ENCODE results near the gene ROBO2. TPM values are rescaled to one million over a fixed set of nuclear protein-coding genes. Genes with fewer than 3 reads are reported as not detected.

Gene ROBO2
- polyA plus RNA-seq, 2 of the 4 experiments (the other 2 are of a cell fraction) = 0.04 TPM; not detected in 1

- Histone ChIP-seq H3K4me1 (no peaks in the 10 kb centered on the region), H3K4me3 (no peak overlapping the region), H3K27ac (no peak overlapping the region), H3K9me3 (no peaks in the 10 kb centered on the region), H3K4me2 (no peak overlapping the region)
- WGBS (ENCODE audit: missing lambda C conversion rate) = 16% methylated on average over 5 of the region's 5 CpGs
- DNase-seq (ENCODE audit: low read depth in 1 of 2, low spot score in 1 of 2) (no peak), FAIRE-seq (no peak), ATAC-seq (no peak)
- ChIA-PET POLR2A (no interaction called here), CTCF (no interaction called here)
- TF ChIP-seq POLR2A (IDR thresholded peaks at IDR 0.05; ENCODE audit: low read length) (no peak), REST (IDR thresholded peaks at IDR 0.05) (no peak), SMC3 (IDR thresholded peaks at IDR 0.05) (no peak), ELK1 (IDR thresholded peaks at IDR 0.05; ENCODE audit: low read depth, low read length) (no peak), HOXB5 (CRISPR knock-in tag; IDR thresholded peaks at IDR 0.05) (no peak), FOSB (CRISPR knock-in tag; IDR thresholded peaks at IDR 0.05) (no peak), ZSCAN20 (CRISPR knock-in tag; IDR thresholded peaks at IDR 0.05) (no peak)
Observed at GRCh38 chr3:77392181-77392580, 352.3 kb downstream of the ROBO2 start.

DNA sequence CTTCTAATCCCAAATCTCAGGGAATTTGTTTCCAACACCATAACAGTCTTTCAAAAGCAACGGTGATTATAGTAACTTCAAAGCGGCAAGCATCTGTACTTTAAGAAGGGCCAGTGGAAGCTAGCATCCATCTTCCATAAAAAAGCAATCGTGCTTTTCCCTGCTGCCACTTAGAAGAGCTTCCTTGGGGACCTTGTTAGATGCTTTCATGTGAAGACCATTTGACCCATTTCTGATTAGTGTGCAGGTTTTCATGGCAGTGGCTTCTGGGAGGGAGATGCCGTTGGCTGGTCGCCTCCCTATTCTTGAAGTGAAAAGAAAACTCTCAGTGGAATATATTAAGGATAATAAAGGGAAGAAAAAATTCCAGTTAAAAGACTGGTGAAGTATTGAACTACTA is 354.1 kb downstream of the ROBO2 start:
- ChIA-PET CTCF (no interaction called here), POLR2A (no interaction called here)
- ATAC-seq (no peak), FAIRE-seq (no peak), DNase-seq (ENCODE audit: low read depth in 1 of 2, low spot score in 1 of 2) (no peak)
- H3K9me3 ChIP-seq = no peaks in the 10 kb centered on the region
- TF ChIP-seq KDM5A (IDR thresholded peaks at IDR 0.05) = no peak
- TF ChIP-seq FOSB (CRISPR knock-in tag; IDR thresholded peaks at IDR 0.05) = no peak
- TF ChIP-seq HOXA7 (CRISPR knock-in tag; IDR thresholded peaks at IDR 0.05) = no peak
- TF ChIP-seq NFE2L2 (conservative IDR thresholded peaks at IDR 0.05; ENCODE audit: low read length) = no peak
- no peak for TF ChIP-seq ESRRA (IDR thresholded peaks at IDR 0.05; ENCODE audit: borderline replicate concordance, low read length)
- no peak for TF ChIP-seq ZC3H11A (IDR thresholded peaks at IDR 0.05)
- TF ChIP-seq ELK1 (IDR thresholded peaks at IDR 0.05; ENCODE audit: low read depth, low read length) = no peak
- no peak for TF ChIP-seq RNF2 (IDR thresholded peaks at IDR 0.05; ENCODE audit: borderline replicate concordance, low read depth)
- TF ChIP-seq, protein P1, sequence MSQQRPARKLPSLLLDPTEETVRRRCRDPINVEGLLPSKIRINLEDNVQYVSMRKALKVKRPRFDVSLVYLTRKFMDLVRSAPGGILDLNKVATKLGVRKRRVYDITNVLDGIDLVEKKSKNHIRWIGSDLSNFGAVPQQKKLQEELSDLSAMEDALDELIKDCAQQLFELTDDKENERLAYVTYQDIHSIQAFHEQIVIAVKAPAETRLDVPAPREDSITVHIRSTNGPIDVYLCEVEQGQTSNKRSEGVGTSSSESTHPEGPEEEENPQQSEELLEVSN (IDR thresholded peaks at IDR 0.05; ENCODE audit: borderline replicate concordance, low read depth) = no peak
- TF ChIP-seq NPAS2 (CRISPR knock-in tag; IDR thresholded peaks at IDR 0.05; ENCODE audit: borderline replicate concordance) = no peak
- no peak for TF ChIP-seq BCL3 (IDR thresholded peaks at IDR 0.05)
- no peak for TF ChIP-seq FOSL2 (IDR thresholded peaks at IDR 0.05)
- TF ChIP-seq FOSL2 (CRISPR knock-in tag; IDR thresholded peaks at IDR 0.05) = no peak
- WGBS (ENCODE audit: missing lambda C conversion rate) = 21% methylated on average over 5 of the region's 5 CpGs
- no peak overlapping the region for H3K4me3 ChIP-seq
- H3K4me1 ChIP-seq = no peaks in the 10 kb centered on the region
- no peak overlapping the region for H3K4me2 ChIP-seq
- H3K27ac ChIP-seq = no peak overlapping the region
